BJ (cell line): ENCODE data around the gene RELL2. TPM values are rescaled to one million over a fixed set of nuclear protein-coding genes. Genes with fewer than 3 reads are reported as not detected.
"Not testable (repeated sequence)": the region's sequence is repeated elsewhere in the genome, so short reads cannot be mapped to it uniquely, and the experiment has no call there.

Source experiments
- CTCF ChIA-PET: fragments of 350-600 bp; formaldehyde crosslinking; extraction: SDS; loops from one replicate; lab custom pipeline; 2021; ENCODE audit warnings: antibody characterized with exemption, inconsistent platforms; lab: Yijun Ruan, JAX
- POLR2A ChIA-PET: fragments of 300-600 bp; sonication (Branson Sonifier 250); formaldehyde crosslinking; extraction: SDS; loops from one replicate; lab custom pipeline; 2021; ENCODE audit warnings: antibody characterized with exemption; lab: Charles Lee
- DNase-seq: peaks from one replicate; pipeline ENCODE4 v3.0.0-alpha.2; 2011; ENCODE audit warnings: low read depth
- H3K27me3 ChIP-seq: 2 replicates; pipeline ENCODE4 v1.6.0; 2011; ENCODE audit warnings: low read length; ENCODE audit not compliant: control insufficient read depth, insufficient read depth
- H3K36me3 ChIP-seq: 2 replicates; pipeline ENCODE4 v1.5.1; 2011; ENCODE audit warnings: low read length; ENCODE audit not compliant: control insufficient read depth, insufficient read depth
- H3K4me3 ChIP-seq: 2 replicates; pipeline ENCODE4 v1.5.1; 2011; ENCODE audit warnings: low read depth, mild to moderate bottlenecking, control low read depth, low read length
- polyA plus RNA-seq: library from polyadenylated mRNA; depleted of rRNA; stranded (reverse); fragments of >200 nt; gene quantifications from 2 replicates; pipeline ENCODE4 v1.2.3, GENCODE V29; 2011
- TF ChIP-seq, protein P1 (sequence below): IDR thresholded peaks from 2 replicates; pipeline ENCODE4 v1.5.1; 2011; ENCODE audit warnings: low read depth, mild to moderate bottlenecking, control low read depth, inconsistent platforms, low read length, moderate library complexity; ENCODE audit not compliant: insufficient read depth

The RELL2 gene
- polyA plus RNA-seq, 1 experiment, result 5.0 TPM

DNA sequence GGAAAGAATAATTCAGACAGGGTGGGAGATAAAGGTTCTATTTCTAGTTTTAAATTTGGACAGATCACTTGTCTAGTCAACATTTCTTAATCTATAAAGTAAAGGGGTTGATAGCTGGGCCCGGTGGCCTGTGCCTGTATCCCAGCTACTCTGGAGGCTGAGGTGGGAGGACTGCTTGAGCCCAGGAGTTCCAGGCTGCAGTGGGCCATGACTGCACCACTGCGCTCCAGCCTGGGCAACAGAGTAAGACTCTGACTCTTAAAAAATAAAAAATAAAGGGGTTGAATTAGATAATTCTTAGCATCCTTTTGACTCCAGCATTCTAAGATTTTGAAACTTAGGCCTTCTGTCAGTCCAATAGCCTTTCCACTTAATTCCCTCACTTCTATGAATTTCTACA is 28.8 kb upstream of the RELL2 start:
- no peak for DNase-seq
- TF ChIP-seq, protein P1, sequence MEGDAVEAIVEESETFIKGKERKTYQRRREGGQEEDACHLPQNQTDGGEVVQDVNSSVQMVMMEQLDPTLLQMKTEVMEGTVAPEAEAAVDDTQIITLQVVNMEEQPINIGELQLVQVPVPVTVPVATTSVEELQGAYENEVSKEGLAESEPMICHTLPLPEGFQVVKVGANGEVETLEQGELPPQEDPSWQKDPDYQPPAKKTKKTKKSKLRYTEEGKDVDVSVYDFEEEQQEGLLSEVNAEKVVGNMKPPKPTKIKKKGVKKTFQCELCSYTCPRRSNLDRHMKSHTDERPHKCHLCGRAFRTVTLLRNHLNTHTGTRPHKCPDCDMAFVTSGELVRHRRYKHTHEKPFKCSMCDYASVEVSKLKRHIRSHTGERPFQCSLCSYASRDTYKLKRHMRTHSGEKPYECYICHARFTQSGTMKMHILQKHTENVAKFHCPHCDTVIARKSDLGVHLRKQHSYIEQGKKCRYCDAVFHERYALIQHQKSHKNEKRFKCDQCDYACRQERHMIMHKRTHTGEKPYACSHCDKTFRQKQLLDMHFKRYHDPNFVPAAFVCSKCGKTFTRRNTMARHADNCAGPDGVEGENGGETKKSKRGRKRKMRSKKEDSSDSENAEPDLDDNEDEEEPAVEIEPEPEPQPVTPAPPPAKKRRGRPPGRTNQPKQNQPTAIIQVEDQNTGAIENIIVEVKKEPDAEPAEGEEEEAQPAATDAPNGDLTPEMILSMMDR, result no peak
- ChIA-PET POLR2A (no interaction called here), CTCF (interaction anchor here (0.5 to 3.5 kb wide), 6 partner anchors 9 to 221 kb away, joined by 3 to 24 read pairs (median 8); partner anchors contain the start of gene DIAPH1)
- H3K36me3 ChIP-seq, result no peaks in the 10 kb centered on the region
- no peak overlapping the region for H3K4me3 ChIP-seq
- no peaks in the 10 kb centered on the region for H3K27me3 ChIP-seq

- Histone ChIP-seq H3K27me3 (no peaks in the 10 kb centered on the region), H3K4me3 (no peak overlapping the region), H3K36me3 (no peaks in the 10 kb centered on the region)
- no peak for DNase-seq
- TF ChIP-seq, protein P1, result no peak
- CTCF ChIA-PET, result interaction anchor here (1.6 to 3.5 kb wide), 4 partner anchors 9 to 17 kb away, joined by 7 to 24 read pairs (median 11); partner anchors contain the start of gene DIAPH1
- POLR2A ChIA-PET, result no interaction called here
Measured at GRCh38 chr5:141608557-141608956, 28.2 kb upstream of the RELL2 start.

GRCh38 chr5:141609044-141609443 is 27.8 kb upstream of the RELL2 start:
- ChIA-PET CTCF (interaction anchor here (1.6 to 3.5 kb wide), 3 partner anchors 8 to 17 kb away, joined by 7 to 24 read pairs (median 11); partner anchors contain the start of gene DIAPH1), POLR2A (no interaction called here)

GRCh38 chr5:141609921-141610320 is 26.9 kb upstream of the RELL2 start:
- H3K27me3 ChIP-seq, DNase-seq, H3K4me3 ChIP-seq, H3K36me3 ChIP-seq: not testable (repeated sequence)
- ChIA-PET CTCF (interaction anchor here (1.6 to 3.5 kb wide), 2 partner anchors 9 to 18 kb away, joined by 7 to 24 read pairs; partner anchors contain the start of gene DIAPH1), POLR2A (interaction anchor here (0.8 kb wide), 1 partner anchor 82 kb away, joined by 5 read pairs; no protein-coding TSS in a partner anchor)

More at GRCh38 chr5:141609044-141609443, 27.8 kb upstream of the RELL2 start:
- no peaks in the 10 kb centered on the region for H3K27me3 ChIP-seq
- H3K36me3 ChIP-seq, result no peaks in the 10 kb centered on the region
- TF ChIP-seq, protein P1, result no peak
- H3K4me3 ChIP-seq, result no peak overlapping the region
- DNase-seq, result no peak

DNA sequence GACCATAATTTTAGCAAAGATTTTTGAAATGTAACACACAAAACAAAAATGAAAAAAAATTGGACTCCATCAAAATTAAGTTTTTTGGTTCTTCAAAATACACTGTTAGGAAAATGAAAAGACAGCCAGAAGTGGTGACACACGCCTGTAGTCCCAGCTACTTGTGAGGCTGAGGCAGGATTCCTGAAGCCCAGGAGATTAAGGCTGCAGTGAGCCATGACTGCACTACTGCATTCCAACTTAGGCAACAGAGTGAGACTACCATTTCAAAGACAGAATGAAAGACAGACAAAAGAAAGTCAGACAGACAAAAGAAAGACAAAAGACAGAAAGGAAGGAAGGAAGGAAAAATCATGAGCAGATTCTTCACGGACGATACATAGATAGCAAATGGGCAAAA is 25.5 kb upstream of the RELL2 start:
- no peak for DNase-seq
- H3K36me3 ChIP-seq, result no peaks in the 10 kb centered on the region
- no peaks in the 10 kb centered on the region for H3K27me3 ChIP-seq
- ChIA-PET CTCF (no interaction called here), POLR2A (no interaction called here)
- no peak overlapping the region for H3K4me3 ChIP-seq
- TF ChIP-seq, protein P1, result no peak

DNA sequence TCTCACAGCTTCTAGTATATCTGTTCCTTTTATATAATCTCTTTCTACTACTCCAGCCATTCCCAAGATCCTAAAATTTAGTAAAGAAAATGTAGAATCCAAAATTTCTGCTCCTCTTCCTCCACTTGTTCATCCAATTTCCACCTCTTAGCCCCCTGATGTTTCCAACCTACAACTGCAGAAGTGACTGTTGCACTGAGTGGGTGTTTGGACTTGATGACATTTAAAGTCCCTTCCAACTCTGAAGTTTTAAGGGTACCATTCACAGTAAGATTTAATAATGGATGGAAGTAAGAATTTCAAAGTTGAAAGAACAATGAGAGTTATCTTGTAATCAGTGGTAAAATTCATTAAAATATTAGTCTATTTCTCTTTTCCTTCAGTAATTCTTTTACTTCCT is 23.5 kb upstream of the RELL2 start:
- DNase-seq, result no peak
- CTCF ChIA-PET, result interaction anchor here (1.5 to 13.1 kb wide), 2 partner anchors 9 to 23 kb away, joined by 4 to 270 read pairs; no protein-coding TSS in a partner anchor

More for the DNA sequence above, 23.5 kb upstream of the RELL2 start:
- Histone ChIP-seq H3K4me3 (no peak overlapping the region), H3K36me3 (no peaks in the 10 kb centered on the region), H3K27me3 (no peaks in the 10 kb centered on the region)
- TF ChIP-seq, protein P1, result no peak
- POLR2A ChIA-PET, result no interaction called here
